Mesenchymal stem cell (in vitro differentiated cells and primary cell): ENCODE measurements around the gene SH3RF2.

Experiments used
- DNase-seq: peaks from one replicate; pipeline ENCODE4 v3.0.0-alpha.2; 2013
- H2AFZ ChIP-seq: one replicate; pipeline ENCODE4 v1.6.1; 2013; ENCODE audit warnings: low read depth, mild to moderate bottlenecking, control low read depth, inconsistent platforms, low read length, moderate library complexity
- H2AK5ac ChIP-seq: 2 replicates; pipeline ENCODE4 v1.6.1; 2013; ENCODE audit warnings: low read length, moderate library complexity, mild to moderate bottlenecking, inconsistent platforms; ENCODE audit not compliant: severe bottlenecking
- H2BK120ac ChIP-seq: one replicate; pipeline ENCODE4 v1.6.1; 2013; ENCODE audit warnings: low read depth, mild to moderate bottlenecking, inconsistent platforms, low read length, moderate library complexity
- H2BK12ac ChIP-seq, 2 experiments: one replicate each; pipeline ENCODE4 v1.6.1; 2013; ENCODE audit warnings: inconsistent platforms in 2 of 2, low read length in 2 of 2, mild to moderate bottlenecking in 2 of 2, moderate library complexity in 2 of 2, control low read depth in 1 of 2
- H2BK15ac ChIP-seq: one replicate; pipeline ENCODE4 v1.6.1; 2013; ENCODE audit warnings: mild to moderate bottlenecking, low read depth, inconsistent platforms; ENCODE audit not compliant: poor library complexity, severe bottlenecking
- H2BK5ac ChIP-seq: 2 replicates; pipeline ENCODE4 v1.6.1; 2013; ENCODE audit warnings: low read depth, mild to moderate bottlenecking, low read length, control low read depth, inconsistent platforms; ENCODE audit not compliant: poor library complexity, severe bottlenecking
- H3K14ac ChIP-seq, 2 experiments: one replicate each; pipeline ENCODE4 v1.6.1; 2013; ENCODE audit warnings: inconsistent platforms in 2 of 2, low read length in 2 of 2, control low read depth in 1 of 2, mild to moderate bottlenecking in 1 of 2, moderate library complexity in 1 of 2
- H3K18ac ChIP-seq, 2 experiments: one replicate each; pipeline ENCODE4 v1.6.1; 2013; ENCODE audit warnings: inconsistent platforms in 2 of 2, low read length in 2 of 2, control low read depth in 1 of 2, low read depth in 1 of 2, mild to moderate bottlenecking in 1 of 2
- H3K23ac ChIP-seq, 2 experiments: one replicate each; pipeline ENCODE4 v1.6.1; 2013; ENCODE audit warnings: inconsistent platforms in 2 of 2, low read length in 2 of 2, mild to moderate bottlenecking in 2 of 2, moderate library complexity in 2 of 2, control low read depth in 1 of 2
- H3K27ac ChIP-seq: 2 replicates; pipeline ENCODE4 v1.5.1; 2013; ENCODE audit warnings: mild to moderate bottlenecking, moderate library complexity, low read length, control low read depth, inconsistent platforms; ENCODE audit not compliant: poor library complexity, severe bottlenecking
- H3K27me3 ChIP-seq, 2 experiments: 2 replicates each; pipeline versions ENCODE4 v1.6.1 to v1.7.0; 2013; ENCODE audit warnings: low read length in 2 of 2, mild to moderate bottlenecking in 2 of 2, moderate library complexity in 2 of 2, control low read depth in 1 of 2, inconsistent platforms in 1 of 2; ENCODE audit not compliant: control insufficient read depth in 1 of 2, insufficient read depth in 1 of 2
- H3K36me3 ChIP-seq, 2 experiments: 2 replicates each; pipeline versions ENCODE4 v1.6.1 to v1.7.0; 2013; ENCODE audit warnings: low read length in 2 of 2, control low read depth in 1 of 2, inconsistent platforms in 1 of 2, low read depth in 1 of 2, mild to moderate bottlenecking in 1 of 2; ENCODE audit not compliant: insufficient read depth in 2 of 2, control insufficient read depth in 1 of 2
- H3K4ac ChIP-seq, 2 experiments: one replicate each; pipeline ENCODE4 v1.6.1; 2013; ENCODE audit warnings: inconsistent platforms in 2 of 2, low read length in 2 of 2, mild to moderate bottlenecking in 2 of 2, moderate library complexity in 2 of 2, control low read depth in 1 of 2, low read depth in 1 of 2
- H3K4me1 ChIP-seq: 2 replicates; pipeline ENCODE4 v1.6.1; 2013; ENCODE audit warnings: low read depth, low read length, control low read depth; ENCODE audit not compliant: control insufficient read depth, insufficient read depth
- H3K4me2 ChIP-seq: 2 replicates; pipeline ENCODE4 v1.6.1; 2013; ENCODE audit warnings: low read length, mild to moderate bottlenecking, inconsistent platforms; ENCODE audit not compliant: poor library complexity, severe bottlenecking
- H3K4me3 ChIP-seq, 2 experiments: 2 replicates each; pipeline versions ENCODE4 v1.5.1 to v1.7.0; 2013; ENCODE audit warnings: low read length in 2 of 2, mild to moderate bottlenecking in 2 of 2, control low read depth in 1 of 2, low read depth in 1 of 2; ENCODE audit not compliant: insufficient read depth in 1 of 2
- H3K79me1 ChIP-seq: replicated peaks from 2 replicates; pipeline ENCODE4 v1.6.1; 2013; ENCODE audit warnings: mild to moderate bottlenecking, control low read depth, low read length, inconsistent platforms; ENCODE audit not compliant: poor library complexity, severe bottlenecking
- H3K9ac ChIP-seq: 2 replicates; pipeline ENCODE4 v1.7.0; 2013; ENCODE audit warnings: mild to moderate bottlenecking, low read length, moderate library complexity
- H3K9me3 ChIP-seq: 2 replicates; pipeline ENCODE4 v1.7.0; 2013; ENCODE audit warnings: mild to moderate bottlenecking, low read length; ENCODE audit not compliant: control insufficient read depth
- H4K8ac ChIP-seq: one replicate; pipeline ENCODE4 v1.6.1; 2013; ENCODE audit warnings: inconsistent platforms, mild to moderate bottlenecking, low read length, moderate library complexity
- H4K91ac ChIP-seq: one replicate; pipeline ENCODE4 v1.6.1; 2013; ENCODE audit warnings: mild to moderate bottlenecking, low read length, inconsistent platforms
- WGBS: methylation state at CpG from one replicate; pipeline ENCODE4 v1.1.7; 2013; ENCODE audit warnings: mixed read lengths; 5-methylcytosine and 5-hydroxymethylcytosine counted together

The SH3RF2 gene

GRCh38 chr5:146032911-146033310 is 96.5 kb downstream of the SH3RF2 start:
- no peak overlapping the region for H3K27ac ChIP-seq
- no peak for DNase-seq
- no peaks in the 10 kb centered on the region for H3K36me3 ChIP-seq
- no peak overlapping the region for H3K4me3 ChIP-seq
- no peaks in the 10 kb centered on the region for H3K9me3 ChIP-seq
- H3K27me3 ChIP-seq = no peaks in the 10 kb centered on the region
- no peak overlapping the region for H4K8ac ChIP-seq
- H3K79me1 ChIP-seq = no peaks in the 10 kb centered on the region
- H3K4me2 ChIP-seq = no peak overlapping the region
- WGBS = 71% methylated on average over 3 of the region's 3 CpGs
- H3K9ac ChIP-seq = no peak overlapping the region
- H3K4ac ChIP-seq = no peak overlapping the region
- H2AK5ac ChIP-seq = no peak overlapping the region
- no peak overlapping the region for H3K23ac ChIP-seq
- H4K91ac ChIP-seq = no peak overlapping the region
- H2BK12ac ChIP-seq = no peak overlapping the region
- no peak overlapping the region for H3K18ac ChIP-seq
- no peak overlapping the region for H2BK5ac ChIP-seq
- no peak overlapping the region for H2BK120ac ChIP-seq
- peaks cover 6% of the 10 kb centered on the region for H3K4me1 ChIP-seq
- H2AFZ ChIP-seq = no peak overlapping the region
- no peak overlapping the region for H3K14ac ChIP-seq
- no peak overlapping the region for H2BK15ac ChIP-seq

- no peak overlapping the region for H3K4me3 ChIP-seq
- no peak overlapping the region for H2BK120ac ChIP-seq
- no peak overlapping the region for H2BK12ac ChIP-seq
- H2BK15ac ChIP-seq = no peak overlapping the region
- no peak overlapping the region for H2BK5ac ChIP-seq
- H3K79me1 ChIP-seq = no peaks in the 10 kb centered on the region
- H3K14ac ChIP-seq = no peak overlapping the region
- H3K18ac ChIP-seq = no peak overlapping the region
- H4K91ac ChIP-seq = no peak overlapping the region
- no peaks in the 10 kb centered on the region for H3K9me3 ChIP-seq
- H2AK5ac ChIP-seq = no peak overlapping the region
- no peak overlapping the region for H3K4ac ChIP-seq
- no peak overlapping the region for H3K9ac ChIP-seq
- whole genome bisulfite sequencing = 97% methylated on average over 2 of the region's 2 CpGs
- H2AFZ ChIP-seq = no peak overlapping the region
- DNase-seq = no peak
- no peaks in the 10 kb centered on the region for H3K27me3 ChIP-seq
- no peak overlapping the region for H3K4me2 ChIP-seq
- H3K4me1 ChIP-seq = no peaks in the 10 kb centered on the region
- no peak overlapping the region for H3K23ac ChIP-seq
- H4K8ac ChIP-seq = no peak overlapping the region
- no peak overlapping the region for H3K27ac ChIP-seq
- no peaks in the 10 kb centered on the region for H3K36me3 ChIP-seq
These were observed 97.7 kb downstream of the SH3RF2 start for GRCh38 chr5:146034127-146034526.

GRCh38 chr5:146034605-146035004 is 98.2 kb downstream of the SH3RF2 start:
- Histone ChIP-seq H3K4ac (no peak overlapping the region), H2BK12ac (no peak overlapping the region), H2BK5ac (no peak overlapping the region), H3K18ac (no peak overlapping the region), H3K79me1 (no peaks in the 10 kb centered on the region), H2AK5ac (no peak overlapping the region), H3K9me3 (no peaks in the 10 kb centered on the region), H3K23ac (no peak overlapping the region), H3K4me2 (no peak overlapping the region), H2AFZ (no peak overlapping the region), H3K4me3 (no peak overlapping the region), H3K27me3 (no peaks in the 10 kb centered on the region), H3K27ac (no peak overlapping the region), H3K9ac (no peak overlapping the region), H3K14ac (no peak overlapping the region), H2BK120ac (no peak overlapping the region), H4K91ac (no peak overlapping the region), H3K36me3 (no peaks in the 10 kb centered on the region), H3K4me1 (no peaks in the 10 kb centered on the region), H2BK15ac (no peak overlapping the region), H4K8ac (no peak overlapping the region)
- 96% methylated on average over 4 of the region's 4 CpGs for WGBS
- no peak for DNase-seq

GRCh38 chr5:146039420-146039819 is 103.0 kb downstream of the SH3RF2 start:
- H3K27ac ChIP-seq = no peak overlapping the region
- no peak overlapping the region for H3K4me3 ChIP-seq
- no peak overlapping the region for H2BK120ac ChIP-seq
- WGBS = 54% methylated on average over 3 of the region's 3 CpGs
- peaks cover 12% of the 10 kb centered on the region for H3K4me1 ChIP-seq
- no peak for DNase-seq
- no peaks in the 10 kb centered on the region for H3K79me1 ChIP-seq
- H3K4me2 ChIP-seq = no peak overlapping the region
- no peaks in the 10 kb centered on the region for H3K36me3 ChIP-seq
- H3K9ac ChIP-seq = no peak overlapping the region
- no peak overlapping the region for H2BK5ac ChIP-seq
- no peaks in the 10 kb centered on the region for H3K27me3 ChIP-seq
- no peak overlapping the region for H2BK15ac ChIP-seq
- H2AFZ ChIP-seq = no peak overlapping the region
- no peak overlapping the region for H4K8ac ChIP-seq
- H2BK12ac ChIP-seq = no peak overlapping the region
- no peak overlapping the region for H3K14ac ChIP-seq
- H3K9me3 ChIP-seq = no peaks in the 10 kb centered on the region
- H4K91ac ChIP-seq = no peak overlapping the region
- H3K4ac ChIP-seq = no peak overlapping the region
- H3K23ac ChIP-seq = no peak overlapping the region
- H2AK5ac ChIP-seq = no peak overlapping the region
- H3K18ac ChIP-seq = no peak overlapping the region
